Measurements from ENCODE around the gene CARHSP1. TPM values are rescaled to one million over a fixed set of nuclear protein-coding genes. Genes with fewer than 3 reads are reported as not detected.

The CARHSP1 gene
- total and polyA plus RNA-seq, 12 donors, result 87.6 to 314 (median 194) TPM

- Histone ChIP-seq H3K27ac (peak overlapping the region in 2 of 5 donors; percentile 23 to 87), H3K36me3 (replicated peaks in 1 of 2) (peaks cover 0 to 64% of the 10 kb centered on the region in 2 donors), H3K27me3 (no peaks in the 10 kb centered on the region), H3K9me3 (replicated peaks in 1 of 3) (no peaks in the 10 kb centered on the region), H3K4me3 (no peak overlapping the region), H3K4me1 (replicated peaks in 1 of 2) (peaks cover 18 to 27% of the 10 kb centered on the region in 2 donors)
- intact Hi-C loops (cut with DNase I), result no loop called here
- TF ChIP-seq CTCF (IDR thresholded peaks at IDR 0.05), result no peak
- no peak for TF ChIP-seq POLR2A (IDR thresholded peaks at IDR 0.05)
- WGBS, 4 donors, result 55 to 72% (median 65%) methylated on average over 7 of the region's 7 CpGs
- DNase-seq, result peak in 3 of 7 donors; percentile 53 to 58 (median 54)
Measured at GRCh38 chr16:8853150-8853549, 15.7 kb downstream of the CARHSP1 start.

- Histone ChIP-seq H3K27me3 (no peaks in the 10 kb centered on the region), H3K36me3 (replicated peaks in 1 of 2) (peaks cover 0 to 66% of the 10 kb centered on the region in 2 donors), H3K4me1 (replicated peaks in 1 of 2) (peaks cover 18 to 27% of the 10 kb centered on the region in 2 donors), H3K27ac (peak overlapping the region in 2 of 5 donors; percentile 23 to 87), H3K9me3 (replicated peaks in 1 of 3) (no peaks in the 10 kb centered on the region), H3K4me3 (no peak overlapping the region)
- TF ChIP-seq CTCF (IDR thresholded peaks at IDR 0.05), result no peak
- no peak for TF ChIP-seq POLR2A (IDR thresholded peaks at IDR 0.05)
- WGBS, 4 donors, result 77 to 82% (median 77%) methylated on average over 8 of the region's 8 CpGs
- intact Hi-C loops (cut with DNase I), result no loop called here
- peak in 1 of 7 donors; percentile 16 for DNase-seq
Measured at GRCh38 chr16:8852534-8852933, 16.3 kb downstream of the CARHSP1 start.

DNA sequence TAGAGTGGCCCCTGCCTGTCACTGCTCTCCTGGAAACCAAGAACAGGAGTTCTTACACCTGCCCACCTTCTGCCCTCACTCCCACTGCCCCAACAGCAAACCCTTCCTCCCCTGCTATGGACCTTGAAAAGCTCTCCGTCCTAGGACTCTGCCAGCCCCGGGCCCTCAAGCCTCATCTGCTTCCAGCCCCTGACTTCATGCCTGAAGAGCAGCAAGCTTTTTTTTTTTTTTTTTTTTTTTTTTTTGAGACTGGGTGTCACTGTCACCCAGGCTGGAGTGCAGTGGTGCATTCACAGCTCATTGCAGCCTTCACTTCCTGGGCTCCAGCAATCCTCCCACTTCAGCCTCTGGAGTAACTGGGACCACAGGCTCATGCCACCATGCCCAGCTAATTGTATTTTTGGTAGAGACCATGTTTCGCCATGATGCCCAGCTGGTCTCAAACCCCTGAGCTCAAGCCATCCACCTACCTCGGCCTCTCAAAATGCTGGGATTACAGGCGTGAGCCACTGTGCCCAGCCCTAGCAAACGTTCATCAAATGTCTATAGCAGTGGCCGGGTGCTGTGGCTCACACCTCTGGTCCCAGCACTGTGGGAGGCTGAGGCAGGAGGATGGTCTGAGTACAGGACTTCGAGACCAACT lies 16.9 kb downstream of the CARHSP1 start:
- TF ChIP-seq POLR2A (IDR thresholded peaks at IDR 0.05) (no peak), CTCF (IDR thresholded peaks at IDR 0.05) (no peak)
- intact Hi-C loops (cut with DNase I), result no loop called here
- Histone ChIP-seq H3K9me3 (replicated peaks in 1 of 3) (no peaks in the 10 kb centered on the region), H3K4me3 (no peak overlapping the region), H3K4me1 (replicated peaks in 1 of 2) (peaks cover 18 to 27% of the 10 kb centered on the region in 2 donors), H3K27me3 (no peaks in the 10 kb centered on the region), H3K27ac (peak overlapping the region in 4 of 5 donors; percentile 2 to 87 (median 48)), H3K36me3 (replicated peaks in 1 of 2) (peaks cover 0 to 64% of the 10 kb centered on the region in 2 donors)
- DNase-seq, result peak in 1 of 7 donors; percentile 22
- WGBS, 4 donors, result 79 to 88% (median 86%) methylated on average over 6 to 8 of the region's 8 CpGs

DNA sequence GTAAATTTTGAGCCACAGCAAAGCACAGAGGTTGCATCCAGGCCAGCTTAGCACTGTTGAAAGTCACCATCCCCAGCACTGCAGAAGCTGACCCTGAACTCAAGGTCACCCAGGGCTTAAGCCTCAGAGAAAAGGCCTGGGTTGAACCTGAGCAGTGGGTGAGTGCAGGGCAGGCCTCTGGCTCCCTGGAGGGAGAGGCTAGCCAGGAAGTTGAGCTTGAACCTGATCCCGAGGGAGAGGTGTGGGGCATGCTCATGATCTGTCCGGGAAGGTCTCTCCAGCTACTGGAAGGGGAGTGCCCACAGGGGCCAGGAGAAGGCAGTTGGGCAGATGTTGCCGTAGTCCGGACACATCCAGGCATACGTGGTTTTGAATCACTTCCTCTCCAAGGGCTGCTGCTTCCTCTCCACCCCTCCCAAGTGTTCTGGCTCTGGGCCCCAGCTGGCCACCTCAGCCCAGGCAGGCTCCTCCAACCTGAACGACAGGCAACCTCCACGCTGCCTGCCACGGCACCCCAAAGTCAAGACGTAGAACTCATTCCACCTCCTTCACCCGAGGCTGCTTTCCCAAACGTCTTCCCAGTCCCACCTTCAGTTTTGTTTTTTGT lies 18.4 kb downstream of the CARHSP1 start:
- H3K36me3 ChIP-seq (replicated peaks in 1 of 2), result peaks cover 0 to 50% of the 10 kb centered on the region in 2 donors
- peaks cover 18 to 27% of the 10 kb centered on the region in 2 donors for H3K4me1 ChIP-seq (replicated peaks in 1 of 2)
- TF ChIP-seq POLR2A (IDR thresholded peaks at IDR 0.05), result no peak
- TF ChIP-seq CTCF (IDR thresholded peaks at IDR 0.05), result no peak
- DNase-seq, result peak in 6 of 7 donors; percentile 78 to 89 (median 82)
- intact Hi-C loops (cut with DNase I), result no loop called here
- H3K27ac ChIP-seq, result peak overlapping the region in 4 of 5 donors; percentile 32 to 87 (median 74)
- H3K27me3 ChIP-seq, result no peaks in the 10 kb centered on the region
- 17 to 31% (median 19%) methylated on average over 9 to 11 of the region's 11 CpGs for WGBS, 4 donors
- no peaks in the 10 kb centered on the region for H3K9me3 ChIP-seq (replicated peaks in 1 of 3)
- no peak overlapping the region for H3K4me3 ChIP-seq
